Right forelimb (tissue), 1 donor: ENCODE data around the gene CACNG4.

ENCODE experiments used
- DNase-seq: peaks from one replicate; pipeline ENCODE4 v3.0.0-alpha.2; 2018

CACNG4 gene

DNA sequence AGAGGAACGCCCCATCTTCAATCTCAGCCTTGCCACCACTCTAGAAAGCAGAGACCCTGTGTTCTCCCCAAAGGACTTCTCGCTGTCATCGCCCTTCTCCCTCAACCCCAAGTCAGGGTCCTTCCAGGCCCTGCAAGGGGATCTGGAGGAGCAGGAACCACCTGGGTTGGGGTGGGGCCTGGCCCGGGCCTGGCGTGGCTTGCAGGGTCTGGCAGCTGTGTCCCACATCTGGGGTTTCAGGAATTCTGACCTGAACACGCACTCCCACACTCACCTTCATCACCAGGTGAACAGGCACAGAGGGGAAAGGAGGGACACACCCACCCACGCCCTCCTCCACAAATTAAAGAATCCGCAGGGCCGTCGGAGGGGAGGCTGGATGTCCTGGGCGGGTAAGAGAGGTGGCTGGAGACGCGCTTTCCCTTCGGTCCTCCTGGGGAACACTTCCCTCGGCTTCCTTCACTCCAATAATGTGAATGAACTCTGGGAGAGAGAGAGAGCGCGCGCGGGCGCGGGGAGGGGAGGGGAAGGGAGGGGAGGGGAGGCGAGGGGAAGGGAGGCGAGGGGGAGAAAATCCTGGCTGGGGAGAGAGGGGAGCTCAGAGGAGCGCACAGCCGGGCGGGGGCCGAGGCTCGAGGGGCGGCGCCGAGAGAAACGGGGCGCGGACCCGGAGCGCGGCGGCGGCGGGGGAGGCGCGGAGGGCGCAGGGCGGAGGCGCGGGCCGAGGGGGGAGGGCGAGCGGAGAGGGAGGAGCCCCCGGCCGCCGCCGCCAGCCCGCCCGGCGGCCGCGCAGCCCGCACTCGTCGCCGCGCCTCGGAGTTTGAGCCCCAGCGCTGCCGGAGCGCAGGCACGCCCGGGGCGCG is at the start of gene CACNG4:
Gene CACNG4, plus strand, starts transcription at position 799 of the 863 bp plus-strand sequence. CDS start 205 bp downstream, outside the sequence.
- peak; percentile 77 for DNase-seq

DNA sequence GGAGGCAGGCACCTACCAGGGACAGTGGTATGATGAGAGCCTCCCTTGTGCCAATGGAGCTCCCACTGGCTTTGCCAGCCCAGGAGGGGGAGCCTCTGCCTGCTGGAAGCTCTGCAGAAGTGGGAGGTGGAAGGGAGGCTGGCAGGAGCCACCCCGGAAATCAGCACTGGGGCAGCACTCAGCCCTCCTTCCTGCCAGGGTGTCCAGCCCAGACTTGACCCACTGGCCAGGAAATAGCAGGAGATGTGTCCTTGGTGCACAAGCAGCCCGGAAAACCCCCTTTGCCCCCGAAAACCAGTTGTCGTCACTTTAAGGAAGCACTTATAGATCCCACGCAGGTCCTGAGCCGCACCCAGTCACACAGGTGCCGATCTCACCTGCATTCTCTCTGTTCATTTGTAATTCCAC is 49.3 kb upstream of the CACNG4 start:
- no peak for DNase-seq

DNA sequence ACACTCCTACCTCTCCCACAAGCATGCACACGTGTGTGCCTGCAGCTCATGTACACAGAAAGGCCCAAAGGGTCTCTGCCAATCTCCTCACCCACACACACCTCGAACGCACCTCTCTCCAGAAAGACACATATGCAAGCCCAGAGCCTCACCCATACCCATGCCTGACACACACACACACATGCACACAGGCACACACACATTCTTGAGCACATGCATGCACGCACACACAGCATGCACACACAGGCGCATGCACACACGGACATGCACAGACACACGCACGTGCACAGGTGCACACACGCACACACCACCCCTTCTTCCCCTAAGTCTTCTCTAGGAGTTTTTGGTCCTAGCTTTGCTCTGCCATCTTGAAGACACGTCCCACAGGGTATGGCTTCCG is 48.7 kb upstream of the CACNG4 start:
- DNase-seq, result no peak

DNA sequence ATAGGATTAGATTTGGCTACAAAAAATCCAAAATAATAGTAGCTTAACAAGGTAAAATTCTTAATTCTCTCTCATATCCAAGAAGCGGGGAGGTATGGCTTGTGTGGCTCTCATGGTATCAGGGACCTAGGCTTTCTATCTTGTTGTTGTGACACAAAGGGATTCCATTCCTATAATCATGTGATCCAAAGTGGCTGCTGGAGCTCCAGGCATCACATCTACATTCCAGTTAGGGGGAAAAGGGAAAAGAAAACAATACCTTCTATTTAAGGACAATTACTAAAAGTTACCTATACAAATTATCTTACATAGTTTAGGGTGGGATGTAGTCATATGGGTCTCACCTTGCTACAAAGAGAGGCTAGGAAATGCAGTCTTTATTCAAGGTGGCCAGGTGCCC is 47.6 kb upstream of the CACNG4 start:
- DNase-seq, result no peak

DNA sequence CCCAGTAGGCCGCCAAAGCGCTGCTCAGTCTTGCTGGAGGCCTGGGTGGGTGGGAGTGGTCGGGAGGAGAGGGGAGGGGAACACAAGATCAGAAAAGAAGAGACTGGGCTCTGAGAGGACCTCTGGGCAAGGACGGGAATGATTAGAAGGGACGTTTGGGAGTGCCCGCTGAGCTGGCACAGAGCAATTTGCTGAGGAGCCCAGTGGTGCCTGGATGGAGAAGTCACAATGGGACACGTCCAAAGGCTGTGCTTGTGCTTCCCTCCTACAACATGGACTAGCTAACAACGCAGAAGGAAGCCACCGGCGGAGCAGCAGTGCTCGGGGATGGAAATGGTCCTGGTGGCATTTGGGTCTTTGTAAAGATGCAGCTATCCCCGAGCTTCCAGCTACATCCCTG is 45.6 kb upstream of the CACNG4 start:
- no peak for DNase-seq

DNA sequence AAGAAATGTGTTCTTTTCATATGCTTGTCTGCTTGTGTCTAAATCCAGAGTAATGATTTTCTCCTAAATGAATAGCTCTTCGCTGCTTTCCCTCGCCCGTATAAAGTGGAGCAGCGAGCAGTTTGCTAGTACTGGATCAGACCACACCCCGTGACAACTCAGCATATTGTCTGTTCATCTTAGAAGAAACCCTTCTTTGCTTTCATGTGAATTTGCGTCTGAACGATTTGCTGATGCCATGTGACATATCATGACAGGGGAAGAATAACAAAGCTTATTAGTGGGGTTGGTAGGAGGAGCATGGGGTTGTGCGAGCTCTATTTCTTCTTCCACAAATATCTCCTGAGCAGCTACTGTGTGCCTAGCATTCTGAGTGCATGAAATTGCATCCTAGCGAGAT is 44.1 kb upstream of the CACNG4 start:
- no peak for DNase-seq

DNA sequence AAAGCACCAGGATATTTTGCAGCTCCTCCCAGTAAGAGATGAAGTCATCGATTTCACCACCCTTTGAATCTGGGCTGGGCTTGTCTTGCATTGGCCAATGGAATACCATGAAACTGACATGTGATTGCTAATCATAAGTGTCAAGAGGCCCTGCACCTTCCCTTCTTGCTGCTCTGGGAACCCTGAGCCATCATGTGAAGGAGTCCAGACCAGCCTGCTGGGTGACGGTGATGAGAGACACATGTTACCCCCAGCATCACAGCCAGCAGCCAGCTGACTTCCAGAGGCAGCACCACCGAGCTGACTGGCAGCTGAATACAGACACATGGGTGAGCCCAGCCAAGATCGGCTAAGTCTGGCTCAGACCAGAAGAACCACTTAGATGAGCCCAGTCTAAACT is 43.6 kb upstream of the CACNG4 start:
- DNase-seq, result no peak

DNA sequence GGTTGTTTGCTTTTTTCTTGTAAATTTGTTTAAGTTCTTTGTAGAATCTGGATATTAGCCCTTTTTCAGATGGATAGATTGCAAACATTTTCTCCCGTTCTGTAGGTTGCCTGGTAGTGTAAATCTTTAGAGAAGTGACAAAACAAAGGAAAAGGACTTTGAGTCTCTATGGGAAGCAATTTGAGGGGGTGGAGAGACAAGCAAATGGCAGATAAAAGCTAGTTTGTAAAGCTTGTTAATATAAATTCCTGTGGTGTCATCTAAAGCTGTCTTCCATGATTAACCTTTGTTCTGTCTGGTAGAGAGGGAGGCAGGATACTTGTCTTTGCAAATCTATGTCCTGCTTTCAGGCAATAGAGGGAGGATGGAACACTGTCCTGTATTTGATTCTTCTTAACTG is 40.6 kb upstream of the CACNG4 start:
- DNase-seq, result no peak

DNA sequence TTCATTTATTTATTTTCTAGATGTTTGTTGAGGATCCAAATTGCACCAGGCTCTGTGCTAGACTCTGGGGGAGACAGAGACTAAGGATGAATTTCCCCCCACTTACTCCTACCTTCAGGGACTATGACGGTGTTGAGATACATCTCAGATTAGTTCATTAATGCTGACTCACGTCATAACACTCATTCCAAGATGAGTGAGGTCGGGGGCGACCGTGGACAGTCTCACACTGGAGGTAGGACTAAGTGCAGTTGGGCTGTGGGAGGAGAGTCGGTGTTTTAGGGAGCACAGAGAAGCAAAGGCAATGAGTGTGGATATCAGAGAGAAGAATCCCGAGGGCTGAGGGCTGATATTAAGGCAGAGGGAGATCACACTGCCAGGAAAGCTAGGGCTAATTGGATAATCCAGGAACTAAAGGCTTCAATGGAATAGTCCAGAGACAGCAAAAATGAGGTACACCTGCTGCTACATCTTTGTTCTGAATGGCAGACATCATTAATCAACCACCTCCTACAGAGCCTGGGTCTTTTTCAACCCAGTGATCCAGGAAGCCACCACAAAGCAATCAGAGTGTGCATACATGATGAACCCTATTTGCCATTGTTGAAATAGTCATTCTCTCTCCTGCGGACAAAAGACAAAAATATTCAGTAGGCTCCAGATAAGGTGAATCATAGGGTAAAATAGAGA is 38.6 kb upstream of the CACNG4 start:
- no peak for DNase-seq

DNA sequence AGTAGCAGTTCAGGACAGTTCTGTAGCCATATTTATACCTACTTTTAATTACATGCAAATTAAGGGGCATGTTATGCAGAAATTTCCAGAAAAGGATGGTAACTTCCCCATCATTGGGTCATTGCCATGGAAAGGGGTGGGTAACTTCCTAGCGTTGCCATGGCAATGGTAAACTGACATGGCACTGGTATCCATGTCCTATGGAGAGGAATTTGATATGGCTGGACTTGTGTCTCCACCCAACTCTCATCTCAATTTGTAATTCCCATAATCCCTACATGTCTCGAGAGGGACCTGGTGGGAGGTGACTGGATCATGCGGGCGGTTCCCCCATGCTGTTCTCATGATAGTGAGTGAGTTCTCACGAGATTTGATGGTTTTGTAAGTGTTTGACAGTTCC is 35.6 kb upstream of the CACNG4 start:
- no peak for DNase-seq

DNA sequence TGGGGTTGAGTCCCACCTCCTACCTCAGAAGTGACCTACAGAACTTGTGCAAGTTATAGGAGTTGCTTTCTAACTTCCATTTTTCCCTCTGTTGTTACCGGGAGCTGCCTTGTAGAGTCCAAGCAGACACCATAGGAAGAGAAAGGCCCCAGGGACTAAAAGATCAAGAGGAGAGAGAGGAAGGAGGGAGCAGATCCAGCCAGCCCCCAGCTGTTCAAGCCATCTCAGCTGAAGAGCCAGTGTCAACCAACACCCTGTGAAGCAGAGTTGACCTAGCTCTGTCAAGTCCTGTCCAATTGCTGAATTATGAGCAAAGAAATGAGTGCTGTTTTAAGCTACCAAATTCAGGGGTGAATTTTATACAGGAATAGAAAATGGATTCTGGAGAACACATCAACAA is 34.9 kb upstream of the CACNG4 start:
- DNase-seq, result no peak

DNA sequence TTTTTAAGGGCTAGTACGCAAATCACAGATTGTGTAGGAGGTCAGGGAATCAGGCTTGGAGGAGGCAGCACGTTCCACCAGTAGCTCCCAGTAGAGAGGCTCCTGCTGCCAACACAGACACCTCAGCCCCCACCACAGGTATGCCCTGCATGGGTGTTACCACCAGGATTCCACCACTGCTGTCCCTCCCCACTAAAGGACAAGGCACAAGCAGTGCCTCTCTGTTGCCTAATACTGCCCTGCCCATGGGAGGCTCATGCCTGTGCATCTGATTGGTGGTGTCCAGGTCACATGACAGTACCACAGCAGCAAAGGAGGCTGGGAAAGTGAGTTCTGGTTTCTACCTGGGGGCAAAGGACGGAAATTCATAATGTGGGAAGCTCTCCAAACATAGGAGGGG is 33.6 kb upstream of the CACNG4 start:
- DNase-seq, result no peak

DNA sequence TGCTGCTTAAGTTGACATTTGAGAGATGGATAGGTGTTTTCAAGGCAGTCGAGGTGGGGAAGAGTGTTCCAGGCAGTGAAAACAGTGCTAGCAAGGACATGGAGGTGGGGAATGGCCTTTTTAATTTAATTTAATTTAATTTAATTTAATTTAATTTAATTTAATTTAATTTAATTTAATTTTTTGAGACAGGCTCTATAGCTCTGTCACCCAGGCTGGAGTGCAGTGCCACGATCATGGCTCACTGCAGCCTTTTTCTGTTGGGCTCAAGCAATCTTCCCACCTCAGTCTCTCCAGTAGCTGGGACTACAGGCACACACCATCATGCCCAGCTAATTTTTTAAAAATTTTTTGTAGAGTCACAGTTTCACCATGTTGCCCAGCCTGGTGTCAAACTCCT is 32.2 kb upstream of the CACNG4 start:
- DNase-seq, result no peak

DNA sequence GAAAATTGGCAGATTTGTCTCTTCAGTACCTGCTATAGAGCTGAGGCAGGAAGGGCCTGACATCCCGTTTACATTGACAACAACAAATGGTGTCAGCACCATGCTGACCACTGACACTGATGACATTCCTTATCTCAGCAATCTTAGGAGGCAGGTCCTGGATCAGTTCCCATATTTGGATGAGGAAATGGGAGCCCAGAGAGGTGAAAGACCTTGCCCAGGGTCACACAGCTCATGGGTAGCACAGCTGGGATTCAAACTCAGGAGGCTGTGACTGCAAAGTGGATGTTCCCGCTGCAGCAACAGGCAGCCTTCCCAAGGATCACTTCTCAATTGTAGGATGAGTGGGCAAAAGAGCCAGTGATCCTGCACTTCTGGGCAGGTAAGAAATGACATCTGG is 30.5 kb upstream of the CACNG4 start:
- DNase-seq, result peak; percentile 9

DNA sequence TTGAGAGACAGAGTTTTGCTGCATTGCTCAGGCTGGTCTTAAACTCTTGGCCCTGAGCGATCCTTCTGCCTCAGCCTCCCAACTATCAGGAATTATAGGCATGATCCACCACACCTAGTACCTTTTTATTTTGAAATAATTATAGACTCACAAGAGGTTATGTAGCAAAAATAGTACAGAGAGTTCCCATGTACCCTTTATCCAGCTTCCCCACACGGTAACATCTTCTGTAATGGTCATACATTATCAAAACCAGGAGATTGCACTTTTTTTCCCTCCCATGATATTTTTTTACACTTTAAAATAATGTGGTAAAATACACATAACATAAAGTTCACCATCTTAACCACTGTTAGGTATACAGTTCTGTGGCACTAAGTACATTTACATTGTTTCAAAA is 28.8 kb upstream of the CACNG4 start:
- no peak for DNase-seq

DNA sequence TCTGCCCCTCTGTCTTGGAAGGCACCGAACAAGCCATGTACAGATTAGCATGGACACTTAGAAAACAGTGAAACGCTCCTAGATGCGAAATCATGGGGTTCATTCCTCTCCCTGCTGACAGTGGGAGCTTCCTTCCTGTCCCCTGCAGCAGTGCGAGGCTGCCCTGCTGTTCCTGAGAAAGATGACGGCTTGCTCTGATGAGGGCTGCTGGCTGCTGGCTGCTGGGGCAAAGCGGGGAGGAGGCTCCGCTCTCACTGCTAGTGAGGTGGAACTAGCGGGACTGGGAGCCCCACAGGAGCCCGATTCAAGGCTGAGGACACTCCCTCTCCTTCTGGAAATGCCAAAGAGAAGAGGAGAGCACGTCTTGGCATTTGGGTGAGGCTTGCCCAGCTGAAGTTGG is 25.9 kb upstream of the CACNG4 start:
- peak; percentile 16 for DNase-seq

DNA sequence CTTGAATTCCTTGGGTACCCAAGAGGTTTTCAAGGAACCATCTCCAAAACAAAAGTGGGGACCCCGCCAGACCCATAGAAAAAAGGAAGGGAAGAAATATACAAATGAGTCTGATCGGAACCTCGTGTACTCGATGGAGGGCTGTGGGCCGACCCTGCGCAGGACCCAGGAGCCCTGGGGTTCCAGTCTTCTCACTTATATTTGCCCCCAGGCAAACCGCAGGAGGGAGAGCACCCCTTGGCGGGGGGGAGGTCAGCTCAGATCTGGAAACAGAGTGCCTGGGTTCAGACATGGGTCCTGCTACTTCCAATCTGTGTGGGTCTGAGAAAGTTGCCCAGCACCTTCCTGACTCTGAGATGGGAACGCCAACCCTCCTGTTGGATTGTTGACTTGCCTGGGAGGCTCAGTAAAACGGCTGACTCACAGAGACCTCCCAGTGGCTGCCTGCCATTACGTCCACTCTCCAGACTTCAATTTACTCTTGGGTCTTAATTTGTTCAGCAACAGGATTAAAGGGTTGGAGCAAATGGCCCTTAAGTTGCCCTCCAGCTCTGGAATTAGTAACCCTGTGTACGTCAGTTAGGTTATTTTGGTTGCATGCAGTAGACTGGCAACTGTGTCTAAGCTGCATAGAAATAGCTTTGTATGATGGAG is 24.9 kb upstream of the CACNG4 start:
- DNase-seq, result no peak

DNA sequence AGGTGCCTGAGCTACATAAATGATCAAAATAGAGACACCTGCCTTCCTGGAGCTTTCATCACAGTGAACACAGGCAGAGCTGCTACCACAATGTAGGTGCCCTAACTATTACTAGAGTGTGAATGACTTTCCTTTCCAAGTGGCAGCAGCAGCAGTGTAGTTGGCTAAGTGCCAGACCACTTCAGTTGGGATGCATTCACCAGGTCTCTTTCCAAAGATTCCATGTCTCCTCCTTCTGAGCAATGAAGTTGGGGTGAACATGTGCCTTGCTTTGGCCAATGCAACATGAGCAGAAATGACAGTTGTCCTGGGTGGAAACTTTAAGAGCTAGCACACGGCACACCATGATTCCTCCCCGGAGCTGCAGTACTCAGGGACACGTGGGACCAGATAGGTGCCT is 23.3 kb upstream of the CACNG4 start:
- DNase-seq, result peak; percentile 4

DNA sequence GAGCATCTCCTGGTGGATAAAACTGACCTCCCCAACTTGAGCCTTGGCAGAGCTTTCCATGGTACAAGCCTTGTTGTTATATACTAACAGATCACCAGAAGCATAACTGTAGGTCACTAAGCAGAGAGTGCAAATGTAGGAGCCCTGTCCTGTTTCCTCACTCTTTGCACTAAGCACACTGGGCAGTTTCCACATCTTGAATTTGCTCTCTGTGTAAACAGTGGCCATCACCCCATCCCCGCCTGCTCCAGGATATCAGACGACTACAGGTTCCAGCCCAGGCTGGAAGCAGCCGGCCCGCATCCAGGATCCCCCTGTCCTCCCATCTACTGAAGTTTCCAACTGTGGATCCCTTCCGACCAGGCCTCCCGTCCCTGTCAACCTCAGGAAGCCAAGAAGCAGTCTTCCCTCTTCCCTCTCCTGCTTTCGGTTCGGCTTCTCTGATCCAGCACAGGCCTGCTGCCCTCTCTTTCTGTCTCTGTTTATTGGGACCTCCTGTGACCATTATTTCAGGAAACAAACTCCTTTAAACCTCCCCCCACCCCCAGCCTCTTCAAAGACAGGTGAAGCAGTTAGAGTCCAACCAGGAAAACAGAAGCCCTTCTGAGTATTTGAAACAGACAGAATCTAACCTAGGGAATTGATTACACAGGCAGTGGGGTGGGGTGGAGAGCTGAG is 22.6 kb upstream of the CACNG4 start:
- peak; percentile 26 for DNase-seq

DNA sequence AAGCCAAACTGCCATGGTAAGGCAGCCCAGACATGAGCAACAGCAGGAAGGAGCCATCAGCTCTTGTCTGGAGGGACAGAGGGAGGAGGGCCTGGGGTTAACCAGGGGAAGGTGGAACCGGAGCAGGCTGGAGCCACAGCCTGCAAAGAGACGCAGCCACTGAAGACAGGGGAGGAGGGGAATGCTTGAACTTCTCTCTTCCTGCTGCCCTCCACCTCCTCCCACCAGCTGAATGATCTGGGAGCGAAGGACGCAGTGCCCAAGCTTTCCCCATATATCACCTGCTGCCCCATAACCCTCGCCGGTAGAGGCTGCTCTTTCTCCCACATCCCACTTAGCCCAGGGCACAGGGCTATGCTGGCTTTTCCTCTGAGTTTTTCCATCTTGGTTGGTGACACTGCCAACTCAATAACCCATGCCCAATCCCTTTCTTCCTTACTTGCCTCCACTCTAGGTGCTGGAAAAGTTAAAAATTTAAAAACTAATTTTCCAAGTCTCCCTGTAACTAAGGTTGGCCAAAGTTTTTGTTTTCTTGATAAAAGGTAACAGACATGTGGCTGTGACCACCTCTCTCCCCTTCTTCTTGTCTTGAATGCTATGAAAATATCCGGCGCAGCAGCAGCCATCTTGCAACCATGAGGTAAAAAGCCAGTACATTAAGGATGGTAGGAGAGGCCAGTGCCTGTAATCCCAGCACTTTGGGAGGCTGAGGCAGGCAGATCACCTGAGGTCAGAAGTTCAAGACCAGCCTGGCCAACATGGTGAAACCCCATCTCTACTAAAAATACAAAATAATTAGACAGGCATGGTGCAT is 21.8 kb upstream of the CACNG4 start:
- no peak for DNase-seq

DNA sequence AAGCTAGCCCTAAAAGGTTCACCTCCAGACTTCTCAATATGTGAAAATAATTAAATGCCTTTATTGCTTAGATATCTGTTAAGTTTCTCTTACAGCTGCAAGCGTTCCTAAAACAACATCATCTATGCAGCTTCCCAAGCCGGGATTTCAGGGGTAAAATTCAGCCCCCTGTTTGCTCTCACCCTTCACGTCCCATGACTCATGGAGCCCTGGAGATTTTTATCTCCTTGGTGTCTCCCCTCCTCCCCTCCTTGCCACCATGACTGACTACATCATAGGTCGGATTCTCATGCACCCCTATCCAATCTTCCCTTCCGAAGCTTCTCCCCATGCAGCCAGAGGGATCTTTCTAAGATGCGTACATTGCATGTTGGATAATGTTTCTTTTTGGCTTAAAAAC is 21.0 kb upstream of the CACNG4 start:
- DNase-seq, result no peak

DNA sequence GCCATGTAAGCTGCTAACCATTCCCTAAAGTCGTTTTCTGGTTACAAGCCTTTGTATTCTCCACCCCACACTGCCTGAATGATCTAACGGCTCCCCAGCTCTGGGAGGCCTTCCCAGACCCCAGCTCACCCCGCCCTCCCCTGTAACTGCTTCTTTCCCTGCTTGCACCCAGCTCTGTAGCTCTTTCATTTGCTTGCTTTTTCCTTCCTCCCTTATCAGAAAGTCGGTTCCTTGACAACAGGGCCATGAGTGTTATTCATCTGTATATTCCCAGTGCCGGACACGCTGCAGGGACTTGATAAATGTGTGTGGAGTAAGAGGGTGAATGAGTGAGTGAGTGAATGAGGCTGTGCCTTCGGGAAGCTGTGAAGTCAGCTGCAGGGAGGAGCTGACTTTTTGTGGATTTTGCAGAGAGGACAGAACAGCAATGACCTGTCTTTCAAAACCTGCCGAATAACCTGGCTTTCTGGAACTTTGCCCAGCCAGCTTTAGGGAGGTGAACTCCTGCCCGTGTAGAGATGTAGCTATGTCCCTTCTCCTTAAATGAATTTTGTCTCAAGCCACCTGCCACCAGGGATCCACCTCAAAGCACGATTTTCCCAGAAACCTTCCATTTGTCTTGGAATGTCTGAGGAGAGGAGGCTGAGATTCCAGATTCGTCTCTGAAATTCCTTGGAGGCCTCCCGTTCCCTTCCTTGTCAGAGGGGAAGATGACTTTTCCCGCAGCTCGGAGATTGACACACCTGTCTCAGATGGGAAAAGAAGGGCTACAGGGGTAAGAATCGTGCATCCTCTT is 20.0 kb upstream of the CACNG4 start:
- DNase-seq, result peak; percentile 49
